Fibroblast of pulmonary artery (primary cell): ENCODE measurements around the gene VASN.

Experiments
- DNase-seq: peaks from one replicate; pipeline ENCODE4 v3.0.0-alpha.2; 2010; ENCODE audit warnings: low read depth
- H3K4me3 ChIP-seq: replicated peaks from 2 replicates; pipeline ENCODE4 v1.5.1; 2011; ENCODE audit warnings: low read depth, mild to moderate bottlenecking, control low read depth, low read length, moderate library complexity
- TF ChIP-seq, protein P1 (sequence below): IDR thresholded peaks from 2 replicates; pipeline ENCODE4 v1.5.1; 2011; ENCODE audit warnings: mild to moderate bottlenecking, control low read depth, low read length, inconsistent platforms; ENCODE audit errors: missing control alignments

The VASN gene

DNA sequence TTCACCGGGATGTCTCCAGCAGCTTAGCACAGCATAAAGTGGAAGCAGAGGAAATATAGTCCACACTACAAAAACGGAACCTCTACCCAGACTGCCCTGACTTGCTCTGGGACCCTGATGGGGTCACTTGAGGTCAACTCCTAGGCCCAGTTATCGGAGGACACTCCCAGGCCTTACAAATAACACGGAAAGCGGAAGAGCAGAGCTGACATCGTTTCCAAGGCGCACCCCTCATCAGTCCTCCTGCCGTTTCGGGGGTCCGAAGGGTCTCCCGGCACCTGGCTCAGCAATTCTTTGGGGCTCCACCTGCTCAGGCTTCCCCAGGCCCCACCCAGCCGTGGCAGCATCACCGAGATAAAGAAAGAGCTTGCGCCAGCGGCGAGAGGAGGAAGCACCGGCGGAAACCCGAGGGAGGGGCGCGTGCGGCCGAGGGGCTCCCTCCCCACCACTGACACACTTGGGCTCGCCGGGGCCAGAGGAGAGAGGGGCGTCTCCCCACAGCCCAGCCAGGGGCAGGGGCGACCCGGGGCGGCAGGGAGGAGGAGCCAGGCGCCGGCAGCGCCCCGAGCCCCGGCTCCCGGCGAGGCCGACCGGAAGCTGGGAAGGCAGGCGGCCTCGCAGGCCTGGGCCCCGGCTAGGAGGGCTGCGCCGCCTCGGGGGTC is 44.0 kb downstream of the VASN start:
- no peak for DNase-seq
- peak overlapping the region; percentile 69 for H3K4me3 ChIP-seq
- TF ChIP-seq, protein P1, sequence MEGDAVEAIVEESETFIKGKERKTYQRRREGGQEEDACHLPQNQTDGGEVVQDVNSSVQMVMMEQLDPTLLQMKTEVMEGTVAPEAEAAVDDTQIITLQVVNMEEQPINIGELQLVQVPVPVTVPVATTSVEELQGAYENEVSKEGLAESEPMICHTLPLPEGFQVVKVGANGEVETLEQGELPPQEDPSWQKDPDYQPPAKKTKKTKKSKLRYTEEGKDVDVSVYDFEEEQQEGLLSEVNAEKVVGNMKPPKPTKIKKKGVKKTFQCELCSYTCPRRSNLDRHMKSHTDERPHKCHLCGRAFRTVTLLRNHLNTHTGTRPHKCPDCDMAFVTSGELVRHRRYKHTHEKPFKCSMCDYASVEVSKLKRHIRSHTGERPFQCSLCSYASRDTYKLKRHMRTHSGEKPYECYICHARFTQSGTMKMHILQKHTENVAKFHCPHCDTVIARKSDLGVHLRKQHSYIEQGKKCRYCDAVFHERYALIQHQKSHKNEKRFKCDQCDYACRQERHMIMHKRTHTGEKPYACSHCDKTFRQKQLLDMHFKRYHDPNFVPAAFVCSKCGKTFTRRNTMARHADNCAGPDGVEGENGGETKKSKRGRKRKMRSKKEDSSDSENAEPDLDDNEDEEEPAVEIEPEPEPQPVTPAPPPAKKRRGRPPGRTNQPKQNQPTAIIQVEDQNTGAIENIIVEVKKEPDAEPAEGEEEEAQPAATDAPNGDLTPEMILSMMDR = no peak

DNA sequence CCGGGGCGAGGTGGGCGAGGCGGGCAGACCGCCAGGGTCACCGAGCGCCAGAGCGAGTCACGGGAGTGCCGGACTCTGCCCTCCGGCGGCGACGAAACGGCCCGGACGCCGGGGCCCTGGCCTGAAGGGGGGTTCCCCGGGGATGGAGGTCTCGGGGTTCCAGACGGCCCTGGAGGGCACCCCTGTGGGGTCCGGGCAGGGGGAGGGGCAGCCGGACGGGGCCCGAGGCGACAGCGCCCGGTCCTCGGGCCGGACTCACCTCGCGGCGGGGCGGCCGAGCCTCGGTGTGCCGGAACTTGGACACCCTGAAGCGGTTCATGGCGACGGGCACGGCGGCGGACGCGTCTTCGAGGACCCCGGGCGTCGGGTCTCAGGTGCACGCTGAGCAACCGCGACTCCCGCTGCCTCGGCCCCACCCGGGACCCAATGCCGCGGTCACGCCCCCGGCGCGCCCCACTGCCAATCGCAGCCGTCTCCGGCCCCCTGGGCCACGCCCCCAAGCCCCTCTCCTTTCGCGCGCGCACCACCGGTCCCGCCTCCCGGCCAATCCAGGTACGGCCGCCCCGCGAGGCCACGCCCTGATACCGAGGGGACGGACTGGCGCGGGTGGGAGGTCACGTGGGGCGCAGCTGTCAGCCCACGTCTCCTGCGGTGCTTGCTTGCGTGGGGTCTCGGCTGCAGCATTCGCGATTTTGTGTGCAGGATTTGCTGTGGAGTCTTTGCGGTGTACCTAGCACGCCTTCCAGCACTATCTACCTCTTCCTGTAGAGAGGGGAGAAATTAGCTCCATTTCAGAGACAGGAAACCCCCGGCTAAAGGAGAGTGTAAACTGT is 44.8 kb downstream of the VASN start, which contains the start of gene CORO7:
TSS of gene CORO7 (minus strand) at position 397 of the 833 bp plus-strand sequence. CDS start at position 319, 78 bp downstream.
- peak; percentile 84 for DNase-seq
- peak within 1 kb of the TSS; percentile 69 for H3K4me3 ChIP-seq
- TF ChIP-seq, protein P1 = no peak

DNA sequence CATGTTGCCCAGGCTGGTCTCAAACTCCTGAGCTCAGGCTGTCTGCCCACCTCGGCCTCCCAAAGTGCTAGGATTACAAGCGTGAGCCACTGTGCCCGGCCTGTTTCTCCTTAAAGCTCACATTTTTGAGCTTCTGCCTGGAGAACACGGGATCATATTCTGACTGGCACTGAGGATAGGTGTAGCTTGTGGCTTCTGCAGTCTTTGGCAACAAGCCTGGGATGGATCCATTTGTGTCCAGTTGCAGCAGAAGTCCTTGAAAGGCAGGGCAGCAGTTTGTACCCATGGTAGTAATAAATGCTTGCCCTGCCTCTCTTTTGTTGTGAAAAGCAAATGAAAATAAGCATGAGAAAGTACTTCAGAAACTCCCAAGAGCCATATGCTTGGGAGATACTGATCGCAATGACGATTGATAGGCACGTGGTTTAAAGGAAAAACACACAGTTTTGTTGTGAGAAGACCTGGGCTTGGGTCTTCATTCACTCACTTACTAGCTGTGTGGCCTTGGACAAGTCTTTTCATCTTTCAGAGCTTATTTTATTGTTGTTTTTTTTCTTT is 47.8 kb downstream of the VASN start:
- no peak for DNase-seq
- no peak overlapping the region for H3K4me3 ChIP-seq
- TF ChIP-seq, protein P1 = no peak

DNA sequence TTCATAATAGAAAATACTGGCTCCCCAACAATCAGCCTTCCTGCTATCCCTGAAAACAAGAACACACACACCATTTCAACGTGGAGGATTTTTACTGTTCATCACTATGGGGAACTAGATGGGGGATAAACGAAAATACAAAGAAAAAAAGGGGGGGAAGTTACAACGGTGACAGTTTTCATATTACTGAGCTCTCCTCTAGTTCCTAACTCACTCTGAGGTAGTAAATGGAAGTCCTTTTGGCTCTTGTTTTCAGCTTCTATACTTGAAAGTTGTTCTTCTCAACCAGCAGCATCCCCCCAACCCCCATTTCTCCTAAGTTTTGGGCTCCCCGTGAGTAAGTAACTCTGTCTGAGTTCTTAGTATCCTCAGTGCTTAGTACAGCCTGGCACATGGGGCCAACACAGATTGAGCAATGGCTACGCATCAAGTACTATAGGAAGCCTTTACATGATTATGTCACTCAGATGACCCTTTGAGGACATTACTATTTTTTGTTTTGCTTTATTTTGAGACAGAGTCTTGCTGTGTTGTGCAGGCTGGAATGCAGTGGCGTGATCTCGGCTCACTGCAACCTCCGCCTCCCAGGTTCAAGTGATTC is 49.0 kb downstream of the VASN start:
- no peak for DNase-seq
- TF ChIP-seq, protein P1 = no peak
- H3K4me3 ChIP-seq = no peak overlapping the region

DNA sequence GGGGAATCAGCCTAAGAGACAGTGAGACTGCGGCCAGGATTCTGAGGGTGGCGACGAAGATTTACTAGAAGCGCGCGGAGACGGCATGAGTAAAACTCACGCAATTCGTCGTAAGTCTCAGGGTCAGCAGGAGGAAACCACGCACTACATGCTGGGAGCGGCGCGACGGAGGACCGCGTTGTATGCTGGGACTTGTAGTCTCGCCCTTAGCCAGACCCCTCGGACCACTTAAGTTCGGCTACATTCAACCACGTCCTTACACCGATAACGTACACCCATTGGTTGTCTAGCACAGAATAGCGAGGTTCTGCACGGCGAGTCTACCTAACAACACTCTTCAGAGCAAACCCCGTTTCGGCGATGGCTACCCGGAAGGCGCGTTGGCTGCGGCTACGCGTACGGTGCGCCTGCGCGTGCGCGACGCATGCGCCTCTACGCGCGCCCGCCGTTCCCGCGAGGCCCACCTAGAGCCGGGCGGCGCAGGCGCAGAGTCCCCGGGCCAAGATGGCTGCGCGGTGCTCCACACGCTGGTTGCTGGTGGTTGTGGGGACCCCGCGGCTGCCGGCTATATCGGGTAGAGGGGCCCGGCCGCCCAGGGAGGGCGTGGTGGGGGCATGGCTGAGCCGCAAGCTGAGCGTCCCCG is 53.9 kb downstream of the VASN start, which contains the start of gene DNAJA3:
TSS of gene DNAJA3 (plus strand) at position 491 of the 643 bp plus-strand sequence. CDS start at position 505, 14 bp downstream.
- TF ChIP-seq, protein P1 = no peak
- DNase-seq = peak; percentile 96

DNA sequence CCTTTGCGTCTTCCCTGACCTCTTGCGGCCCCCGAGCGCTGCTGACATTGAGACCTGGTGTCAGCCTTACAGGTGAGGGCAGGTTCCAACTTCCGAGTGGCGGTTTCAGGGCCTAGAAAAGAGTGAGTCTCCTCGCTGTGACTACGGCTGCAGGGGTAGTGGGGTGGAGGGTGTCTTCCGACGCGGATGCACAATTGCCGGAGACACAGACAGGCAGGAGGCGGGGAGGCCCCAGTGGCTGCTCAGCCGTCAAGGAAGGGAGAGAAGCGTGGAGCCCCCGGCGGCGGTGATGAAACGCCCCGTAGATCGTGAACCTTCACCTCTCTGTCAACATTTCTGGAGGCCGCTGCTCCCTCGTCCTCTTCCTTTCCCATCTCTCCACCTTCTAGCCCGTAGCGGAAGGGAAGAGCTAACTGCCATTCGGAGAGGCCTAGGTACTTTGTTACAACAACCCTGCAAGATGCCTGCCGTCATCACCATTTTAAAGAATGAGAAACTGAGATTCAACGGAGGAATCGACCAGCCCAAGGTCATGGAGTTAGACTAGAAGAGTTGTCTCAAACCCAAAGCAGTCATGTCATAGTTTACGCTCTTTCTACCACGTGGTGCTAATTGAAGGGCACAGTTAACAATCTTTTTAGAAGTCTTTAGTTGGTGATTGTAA is 54.5 kb downstream of the VASN start:
- peak overlapping the region; percentile 80 for H3K4me3 ChIP-seq
- TF ChIP-seq, protein P1 = no peak
- no peak for DNase-seq

More for the DNA sequence above, 53.9 kb downstream of the VASN start, which contains the start of gene DNAJA3:
- H3K4me3 ChIP-seq = peak within 1 kb of the TSS; percentile 80
